NCI-H2196 (cell line): ENCODE data around the gene IGFBP1.

ENCODE experiments used
- DNase-seq: peaks from one replicate; lab custom pipeline; 2025; ENCODE audit not compliant: unreplicated experiment; lab: John Stamatoyannopoulos, UW

Gene IGFBP1

DNA sequence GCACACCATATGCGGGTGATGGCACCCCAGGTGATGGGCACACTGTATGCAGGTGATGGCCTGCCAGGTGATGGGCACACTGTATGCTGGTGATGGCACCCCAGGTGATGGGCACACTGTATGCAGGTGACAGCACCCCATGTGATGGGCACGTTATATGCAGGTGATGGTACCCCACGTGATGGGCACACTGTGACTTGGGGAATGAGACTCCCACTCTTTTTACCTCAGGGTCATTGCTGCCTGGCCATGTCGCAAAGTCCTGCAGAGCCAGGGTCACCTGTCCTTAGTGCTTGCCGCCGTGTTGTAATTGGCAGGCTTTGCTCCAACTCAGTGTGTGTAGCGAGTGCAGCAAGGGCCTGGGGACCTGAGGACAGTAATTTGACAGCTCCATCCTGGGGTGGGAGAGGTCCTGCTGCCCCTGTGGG is 7.8 kb upstream of the IGFBP1 start:
- no peak for DNase-seq

DNA sequence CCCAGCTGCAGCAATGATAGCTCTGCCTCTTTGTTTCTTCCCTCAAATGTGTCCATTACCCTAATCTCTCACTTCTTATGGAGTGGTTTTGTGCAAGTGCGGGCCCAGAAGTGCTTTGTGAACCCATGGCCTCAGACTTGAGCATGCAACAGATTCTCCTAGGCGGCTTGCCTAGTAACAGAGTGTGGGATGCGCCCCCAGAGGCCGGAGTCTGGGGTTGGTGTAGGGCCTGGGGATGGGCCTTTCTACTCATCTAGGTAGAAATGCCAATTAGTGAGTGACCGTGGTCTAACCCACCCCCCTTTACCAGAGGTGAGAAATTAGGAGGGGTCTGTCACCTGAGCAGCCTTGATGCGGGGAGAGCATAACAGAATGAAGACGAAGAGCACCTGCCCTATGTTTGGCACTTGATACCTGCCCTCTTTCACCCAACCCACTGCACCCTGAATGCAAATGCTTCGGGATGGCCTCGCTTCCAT is 7.0 kb upstream of the IGFBP1 start:
- no peak for DNase-seq

DNA sequence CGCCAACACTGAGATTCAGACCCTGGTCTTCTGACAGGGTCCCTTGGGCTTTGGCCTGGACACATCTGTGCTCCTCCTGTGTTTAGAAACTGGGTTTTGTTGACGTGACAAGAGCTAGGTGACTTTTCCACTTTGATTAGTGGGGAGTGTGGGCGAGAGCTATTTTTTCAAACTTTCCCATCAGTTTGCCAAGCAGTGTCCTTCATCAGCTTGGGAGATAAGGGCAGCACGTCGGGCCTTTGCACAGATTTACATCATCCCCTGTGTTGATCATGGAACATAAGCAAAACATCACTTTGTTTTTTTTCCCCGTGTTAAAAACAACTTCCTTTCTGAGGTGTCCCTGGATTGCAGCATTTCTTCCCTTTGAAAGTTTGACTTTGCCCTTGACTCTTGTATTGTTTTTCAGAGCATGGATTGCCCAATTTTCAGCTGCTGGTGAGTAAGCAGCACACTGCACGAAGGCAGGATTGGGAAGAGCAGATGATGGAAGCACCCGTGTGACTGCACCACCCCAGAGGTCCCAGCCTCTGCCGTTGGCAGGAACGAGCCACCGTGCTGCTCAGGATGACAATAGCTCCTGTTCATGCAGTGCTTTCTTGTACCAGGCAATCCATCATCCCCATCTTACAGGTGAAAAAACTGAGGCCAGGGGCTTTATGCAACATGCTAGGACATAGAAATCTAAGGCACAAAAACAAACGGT is 6.4 kb upstream of the IGFBP1 start:
- no peak for DNase-seq

DNA sequence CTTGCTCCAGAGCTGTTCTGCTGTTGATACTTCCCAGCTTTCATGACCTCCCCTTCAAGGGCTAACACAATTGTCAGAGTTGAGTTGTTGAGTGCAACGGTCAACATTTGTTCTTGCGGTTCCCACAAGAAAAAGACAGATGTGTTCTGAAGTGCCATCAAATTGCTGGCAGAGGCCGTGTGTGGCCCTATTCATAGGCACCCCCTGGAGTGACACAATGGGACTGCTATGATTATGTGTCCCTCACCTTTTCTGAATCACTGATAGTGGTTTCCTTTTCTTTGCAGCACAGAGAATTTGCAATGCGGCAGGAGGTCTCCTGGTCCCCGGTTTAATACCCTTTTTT is 5.8 kb upstream of the IGFBP1 start:
- DNase-seq, result no peak

DNA sequence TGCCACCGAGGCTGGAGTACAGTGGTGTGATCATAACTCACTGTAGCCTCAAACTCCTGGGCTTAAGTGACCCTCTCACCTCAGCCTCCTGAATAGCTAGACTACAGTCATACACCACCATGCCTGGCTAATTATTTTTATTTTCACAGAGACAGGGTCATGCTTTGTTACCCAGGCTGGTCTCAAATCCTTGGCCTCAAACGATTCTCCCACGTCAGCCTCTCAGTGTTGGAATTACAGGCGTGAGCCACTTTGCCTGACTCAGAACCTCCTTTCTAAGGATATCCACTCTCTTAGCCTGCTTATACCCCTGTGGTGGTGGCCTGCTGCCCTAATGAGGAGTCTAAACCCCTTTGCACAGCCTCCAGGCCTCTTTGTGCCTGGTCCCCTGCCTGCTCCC is 4.2 kb upstream of the IGFBP1 start:
- no peak for DNase-seq

DNA sequence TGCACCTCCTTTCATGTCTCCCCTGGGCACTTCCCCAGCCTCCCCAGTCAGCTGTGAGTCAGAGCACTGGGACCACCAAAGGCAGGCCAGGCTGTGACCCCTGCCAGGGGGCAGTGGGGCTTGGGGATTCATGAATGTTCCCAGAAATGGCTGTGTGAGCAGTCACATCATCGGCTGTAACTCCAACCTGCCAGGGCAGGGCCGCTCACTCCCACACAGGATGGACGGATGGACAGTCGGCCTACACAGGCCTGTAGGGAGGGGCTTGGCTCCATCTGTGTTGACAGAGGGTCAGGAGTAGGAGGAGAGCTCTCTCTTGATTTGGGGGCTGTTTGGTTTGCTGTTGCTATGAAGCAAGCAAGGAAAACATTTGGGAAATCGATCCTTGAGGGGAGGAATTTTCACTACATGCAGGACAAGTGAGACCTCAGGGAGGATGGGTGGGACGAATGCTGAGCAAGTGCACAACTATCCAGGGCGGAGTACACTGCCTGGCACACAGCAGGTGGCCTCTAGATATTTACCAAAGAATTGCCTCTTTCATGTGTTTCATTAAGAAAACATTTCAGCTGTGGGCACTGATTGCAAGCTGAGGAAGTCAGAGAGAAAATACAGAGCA is 2.9 kb upstream of the IGFBP1 start:
- DNase-seq, result no peak

DNA sequence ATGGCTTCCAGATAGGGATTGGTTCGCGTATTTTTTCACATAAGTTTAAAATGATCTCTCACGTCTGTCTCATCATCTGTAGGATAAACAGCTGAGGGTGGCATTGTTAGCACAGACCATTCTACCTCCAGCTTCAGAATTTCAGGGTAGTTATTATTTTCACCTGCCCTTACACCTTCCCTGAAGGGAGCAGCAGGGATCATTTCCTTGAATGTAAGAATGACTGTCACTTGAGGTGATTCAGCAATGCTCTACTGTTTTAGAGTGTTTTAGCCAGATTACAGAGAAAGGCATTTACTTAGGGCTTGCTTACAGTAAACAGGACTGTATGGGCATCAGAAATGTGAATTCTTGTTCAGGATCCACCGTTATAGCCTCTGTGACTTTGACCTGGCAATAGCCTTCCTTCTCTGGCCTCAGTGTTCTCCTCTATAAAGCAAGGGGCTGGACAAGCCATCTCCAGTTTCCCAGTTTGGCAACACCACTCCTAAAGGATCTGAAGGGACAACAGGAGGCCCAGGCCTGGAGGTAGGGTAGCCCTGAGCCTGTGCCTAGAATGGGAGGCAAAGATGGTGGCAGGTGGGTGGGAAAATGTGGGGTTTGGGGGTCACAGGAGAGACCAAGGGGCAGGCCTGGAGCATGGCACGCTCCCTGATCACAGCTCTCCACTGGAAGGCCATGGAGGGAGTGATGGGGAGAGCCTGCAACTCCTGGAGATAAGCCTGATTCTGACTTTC is 1.2 kb upstream of the IGFBP1 start:
- DNase-seq, result no peak

DNA sequence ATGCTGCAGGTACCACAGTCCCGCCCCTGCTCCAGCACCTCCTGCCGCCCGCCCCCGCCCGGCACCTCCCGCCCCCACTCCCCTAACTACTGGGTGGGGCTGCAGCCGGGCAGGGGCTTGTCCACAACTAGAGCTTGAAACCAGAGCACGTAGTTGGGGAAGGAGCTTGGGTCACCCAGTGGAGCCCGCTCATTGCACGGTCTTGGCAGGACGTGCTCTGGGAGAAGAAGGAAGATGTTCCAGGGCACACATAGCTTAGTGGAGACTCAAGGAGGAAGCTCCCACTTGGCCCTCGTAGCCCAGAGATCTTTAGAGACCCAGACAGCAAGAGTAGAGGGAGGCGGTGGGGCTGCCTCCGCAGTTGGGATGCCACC is 692 bp downstream of the IGFBP1 start:
- DNase-seq, result no peak

DNA sequence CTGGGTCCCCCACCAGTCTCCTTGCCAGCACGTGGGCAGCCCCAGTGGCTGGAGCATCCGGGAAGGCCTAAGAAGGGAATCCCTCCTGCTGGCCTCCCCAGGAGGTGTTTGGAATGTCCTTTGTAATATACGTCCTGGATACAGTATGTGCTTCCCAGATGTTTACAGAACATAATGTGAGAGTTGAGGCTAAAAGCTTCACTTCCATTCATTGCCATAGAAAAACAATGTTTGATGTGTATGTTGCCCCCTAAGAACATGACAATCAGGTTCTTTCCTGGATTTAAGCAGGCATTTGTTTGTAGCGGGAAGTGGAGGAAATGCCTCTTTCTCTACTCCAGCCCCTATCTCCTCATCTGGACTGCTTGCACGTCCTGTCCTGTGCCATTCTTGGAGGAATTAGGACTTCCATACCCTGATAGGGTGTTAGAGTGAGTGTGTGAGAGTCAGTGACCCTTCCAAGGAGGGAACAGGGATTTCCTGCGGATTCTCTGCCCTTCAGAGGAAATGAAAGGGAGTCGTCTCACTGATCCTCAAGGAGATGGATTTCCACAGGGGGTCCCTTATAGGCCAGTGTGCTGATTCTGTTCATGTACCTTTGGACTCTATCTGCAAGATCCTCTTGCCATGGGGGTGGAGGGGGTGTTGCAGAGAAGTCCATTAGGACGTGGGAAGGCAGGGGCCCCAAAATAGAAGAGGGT is 1.2 kb downstream of the IGFBP1 start:
- no peak for DNase-seq

DNA sequence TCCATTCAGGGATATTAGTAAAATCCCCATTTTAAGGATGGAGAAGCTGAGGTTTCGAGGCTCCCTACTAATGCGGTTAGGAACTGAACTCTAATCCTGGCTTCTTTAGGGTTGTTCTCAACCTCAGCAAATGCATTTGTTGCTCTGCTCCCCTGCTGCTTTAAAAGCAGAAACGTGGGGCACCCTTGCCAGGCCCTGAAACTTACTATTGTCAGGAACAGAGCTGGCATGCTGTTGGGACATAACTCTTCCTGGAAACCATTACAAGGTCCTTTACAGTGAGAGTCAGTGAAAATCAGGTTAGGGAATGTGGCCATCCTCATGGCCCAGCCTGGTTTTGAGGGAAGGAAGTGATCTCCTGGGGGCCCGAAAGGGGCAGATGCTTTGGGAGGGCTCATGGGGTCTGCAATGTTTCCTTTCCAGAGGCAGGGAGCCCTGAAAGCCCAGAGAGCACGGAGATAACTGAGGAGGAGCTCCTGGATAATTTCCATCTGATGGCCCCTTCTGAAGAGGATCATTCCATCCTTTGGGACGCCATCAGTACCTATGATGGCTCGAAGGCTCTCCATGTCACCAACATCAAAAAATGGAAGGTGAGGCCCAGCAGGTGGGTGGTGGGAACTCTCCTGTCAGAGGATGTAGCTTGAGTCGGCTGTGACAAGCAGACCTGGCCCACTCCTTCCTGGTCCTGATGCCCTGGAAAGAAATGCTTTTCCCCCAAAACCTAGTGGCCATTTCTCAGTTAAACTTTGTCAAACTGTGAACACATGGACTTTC is 2.0 kb downstream of the IGFBP1 start:
- DNase-seq, result no peak

DNA sequence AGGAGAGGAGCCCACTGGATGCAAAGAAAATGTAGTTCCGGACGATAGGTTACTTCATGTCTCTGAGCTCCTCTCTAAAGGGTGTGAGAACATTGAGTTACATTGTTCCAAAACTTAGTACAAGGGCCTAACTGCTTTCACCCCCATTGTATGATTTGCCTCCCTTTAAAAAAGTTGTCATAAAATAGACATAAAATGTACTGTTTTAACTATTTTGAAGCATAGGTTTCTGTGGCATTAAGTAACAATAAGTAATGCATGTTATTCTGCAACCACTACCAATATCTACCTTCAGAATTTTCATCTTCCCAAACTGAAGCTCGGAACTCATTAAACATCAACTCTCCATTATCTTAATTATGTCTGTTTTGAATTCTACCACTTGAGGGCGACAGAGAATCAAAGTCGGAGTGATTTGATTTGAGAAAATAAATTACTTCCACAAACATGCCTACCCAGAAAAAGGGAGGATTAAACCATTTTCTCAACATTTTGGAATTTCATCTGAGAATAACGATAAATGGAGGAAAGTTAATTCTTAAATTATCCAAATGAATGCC is 2.7 kb downstream of the IGFBP1 start:
- DNase-seq, result peak; percentile 47

DNA sequence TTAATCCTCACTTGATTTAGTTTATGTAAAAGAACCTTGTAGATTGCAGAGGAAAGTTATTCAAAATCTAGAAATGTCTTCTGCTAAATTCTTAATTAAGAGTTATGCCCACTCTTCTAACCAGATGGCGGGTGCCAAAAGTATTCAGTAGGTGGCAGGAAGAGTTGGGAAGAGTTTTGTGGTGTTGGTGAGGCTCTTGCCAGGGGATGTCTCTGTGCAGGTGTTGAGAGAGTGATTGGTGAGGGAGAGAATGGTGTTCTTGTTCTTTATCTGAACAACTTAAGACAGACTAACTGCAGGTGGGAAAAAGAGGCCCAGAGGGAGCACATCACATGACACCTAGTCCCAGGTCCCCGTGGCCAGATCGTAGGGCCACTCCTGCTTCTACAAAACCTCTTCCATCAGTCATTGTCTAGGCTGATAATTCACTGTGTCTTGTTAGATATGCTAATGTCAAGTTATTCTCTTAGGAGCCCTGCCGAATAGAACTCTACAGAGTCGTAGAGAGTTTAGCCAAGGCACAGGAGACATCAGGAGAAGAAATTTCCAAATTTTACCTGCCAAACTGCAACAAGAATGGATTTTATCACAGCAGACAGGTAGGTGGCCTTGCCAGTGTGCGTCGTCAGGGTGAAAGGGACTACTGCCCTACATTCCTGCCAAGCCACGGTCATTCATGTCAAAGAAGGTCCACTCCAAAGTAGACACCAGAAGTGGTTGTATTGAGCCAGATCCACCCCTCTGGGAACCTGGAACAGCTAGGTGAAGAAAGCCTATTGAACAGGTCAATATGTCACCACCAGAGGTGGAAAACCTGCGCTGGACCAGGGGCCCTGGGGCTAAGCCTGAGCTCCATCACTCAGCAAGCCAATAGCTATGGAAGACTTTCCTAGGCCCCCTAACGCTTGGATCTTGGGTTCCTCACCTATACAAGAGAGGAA is 3.4 kb downstream of the IGFBP1 start:
- DNase-seq, result no peak

DNA sequence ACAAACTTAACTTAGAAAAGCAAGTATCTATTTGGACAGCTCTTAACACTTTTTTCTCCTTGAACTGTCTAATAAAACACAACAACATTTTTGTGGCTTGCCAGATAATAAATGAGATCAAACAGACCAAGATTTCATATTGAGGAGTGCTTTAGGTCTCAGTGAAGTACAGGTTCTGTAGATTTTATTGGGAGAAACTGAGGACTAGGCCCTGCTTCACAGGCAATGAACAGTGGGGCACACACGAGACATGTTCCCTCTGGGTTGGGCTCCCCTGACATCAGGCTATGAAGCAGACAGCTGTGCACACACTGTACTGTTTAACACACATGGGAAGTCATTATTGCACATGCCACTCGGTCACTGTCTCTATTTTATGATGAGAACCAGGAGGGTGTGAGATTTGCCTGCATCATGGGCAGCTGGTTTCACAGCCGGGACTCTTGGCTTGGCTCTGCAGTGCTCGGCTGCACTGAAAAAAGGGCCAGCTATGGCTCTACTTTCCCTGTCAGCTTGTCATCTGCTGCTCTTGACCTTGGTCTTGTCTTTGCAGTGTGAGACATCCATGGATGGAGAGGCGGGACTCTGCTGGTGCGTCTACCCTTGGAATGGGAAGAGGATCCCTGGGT is 4.2 kb downstream of the IGFBP1 start:
- no peak for DNase-seq

DNA sequence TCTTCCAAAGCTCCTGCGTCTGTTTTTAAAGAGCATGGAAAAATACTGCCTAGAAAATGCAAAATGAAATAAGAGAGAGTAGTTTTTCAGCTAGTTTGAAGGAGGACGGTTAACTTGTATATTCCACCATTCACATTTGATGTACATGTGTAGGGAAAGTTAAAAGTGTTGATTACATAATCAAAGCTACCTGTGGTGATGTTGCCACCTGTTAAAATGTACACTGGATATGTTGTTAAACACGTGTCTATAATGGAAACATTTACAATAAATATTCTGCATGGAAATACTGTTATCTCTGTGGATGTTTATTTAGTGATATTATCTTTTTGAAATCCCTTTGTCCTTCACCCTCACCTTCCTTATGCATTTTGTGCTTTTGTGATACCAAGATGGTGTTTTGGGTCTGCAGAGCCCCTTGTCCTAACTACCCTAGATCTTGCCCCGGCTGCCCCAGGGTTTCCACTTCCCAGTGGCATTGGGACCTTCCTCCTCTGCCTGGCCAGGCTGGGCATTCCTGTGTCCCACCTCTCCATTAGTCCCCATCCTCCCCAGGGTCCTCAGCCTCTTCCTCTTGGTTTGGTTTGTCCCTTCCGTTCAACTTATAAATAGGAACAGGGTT is 5.2 kb downstream of the IGFBP1 start:
- no peak for DNase-seq

DNA sequence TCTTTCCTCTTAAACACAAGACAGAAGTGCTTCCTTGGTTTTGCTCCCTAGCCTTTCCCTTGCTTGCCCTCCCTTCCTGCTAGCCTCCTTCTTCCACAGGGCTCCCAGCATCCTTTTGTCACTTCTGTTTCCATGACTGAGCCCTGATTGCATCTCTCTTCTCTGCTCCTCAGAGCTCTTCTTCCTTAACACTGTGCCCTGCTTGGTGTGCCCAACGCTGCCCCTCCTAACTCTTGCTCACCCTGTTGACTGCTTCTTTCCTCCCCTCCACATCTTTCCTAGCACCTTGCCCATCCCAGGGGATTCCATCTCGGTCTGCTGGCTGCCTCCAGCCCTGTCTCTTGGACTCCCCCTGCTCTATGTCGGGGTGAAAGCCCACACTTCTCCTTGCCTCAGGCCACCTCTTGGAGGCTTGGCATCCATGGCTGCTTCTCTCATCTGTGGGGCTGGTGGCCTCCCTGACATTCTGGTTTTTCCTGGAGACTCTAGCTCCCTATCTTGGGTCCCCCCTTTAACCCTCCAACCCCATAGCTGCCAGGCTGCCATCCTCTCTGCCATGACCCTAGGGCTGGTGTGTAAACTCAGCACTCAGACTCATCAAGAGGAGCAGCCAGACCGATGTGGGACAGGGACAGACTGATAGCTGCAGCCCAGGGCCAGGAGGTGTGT is 5.8 kb downstream of the IGFBP1 start:
- DNase-seq, result no peak

DNA sequence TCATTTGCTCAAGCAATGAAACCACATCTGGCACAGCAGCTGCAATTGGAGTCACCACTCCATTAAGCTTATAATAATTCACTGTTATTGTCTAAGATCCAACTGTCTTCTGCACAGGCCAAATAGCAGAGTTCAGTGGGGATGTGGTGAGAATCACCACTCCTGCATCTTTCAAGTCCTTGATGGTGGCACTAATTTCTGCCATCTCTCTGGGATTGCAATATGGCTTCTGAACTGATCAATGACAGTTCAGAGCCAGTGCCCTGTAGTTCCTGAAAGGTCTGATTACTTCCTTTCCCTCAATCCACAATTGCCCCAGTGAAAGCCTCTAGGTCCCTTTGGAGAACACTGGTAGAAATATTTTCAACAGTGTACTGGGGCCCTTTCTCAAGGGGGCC is 6.4 kb downstream of the IGFBP1 start:
- DNase-seq, result no peak

DNA sequence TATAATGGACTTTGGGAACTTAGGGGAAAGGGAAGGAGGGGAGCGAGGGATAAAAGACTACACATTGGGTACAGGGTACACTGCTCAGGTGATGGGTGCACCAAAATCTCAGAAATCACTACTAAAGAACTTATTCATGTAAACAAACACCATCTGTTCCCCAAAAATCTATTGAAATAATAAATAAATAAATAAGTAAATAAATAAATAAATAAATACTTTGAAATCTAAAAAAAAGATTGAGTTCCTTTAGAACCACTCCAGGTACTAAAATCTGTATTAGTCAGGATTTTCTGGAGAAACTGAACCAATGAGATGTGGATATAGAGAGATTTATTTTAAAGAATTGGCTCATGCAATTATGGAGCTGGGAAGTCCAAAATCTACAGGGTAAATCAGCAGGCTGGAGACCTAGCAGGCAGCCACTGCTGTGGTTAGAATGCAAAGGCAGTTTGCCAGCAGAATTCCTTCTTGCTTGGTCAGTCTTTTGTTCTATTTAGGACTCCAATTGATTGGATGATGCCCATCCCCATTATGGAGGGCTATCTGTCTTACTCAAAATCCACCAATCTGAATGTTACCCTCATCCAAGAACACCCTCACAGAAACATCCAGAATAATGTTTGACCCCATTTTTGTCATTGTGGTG is 8.9 kb downstream of the IGFBP1 start:
- DNase-seq, result no peak

DNA sequence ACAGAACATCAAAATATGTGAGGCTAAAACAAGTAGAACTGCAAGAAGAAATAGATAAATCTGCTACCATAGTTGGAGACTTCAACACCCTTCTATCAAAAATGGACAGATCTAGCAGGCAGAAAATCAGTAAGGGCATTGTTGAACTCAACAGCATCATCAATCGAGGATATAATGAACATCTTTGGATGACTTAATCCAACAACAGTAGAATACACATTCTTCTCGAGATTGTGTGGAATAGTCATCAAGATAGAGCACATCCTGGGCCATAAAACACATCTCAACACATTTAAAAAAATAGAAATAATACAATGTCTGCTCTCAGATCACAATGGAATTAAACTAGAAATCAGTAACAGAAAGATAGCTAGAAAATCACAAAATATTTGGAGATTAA is 9.9 kb downstream of the IGFBP1 start:
- DNase-seq, result no peak
